ENCODE data around the gene NRBF2. TPM values are rescaled to one million over a fixed set of nuclear protein-coding genes. Genes with fewer than 3 reads are reported as not detected.

NRBF2 gene
- total and polyA plus RNA-seq, 9 donors, result 4.8 to 21.4 (median 12.9) TPM

DNA sequence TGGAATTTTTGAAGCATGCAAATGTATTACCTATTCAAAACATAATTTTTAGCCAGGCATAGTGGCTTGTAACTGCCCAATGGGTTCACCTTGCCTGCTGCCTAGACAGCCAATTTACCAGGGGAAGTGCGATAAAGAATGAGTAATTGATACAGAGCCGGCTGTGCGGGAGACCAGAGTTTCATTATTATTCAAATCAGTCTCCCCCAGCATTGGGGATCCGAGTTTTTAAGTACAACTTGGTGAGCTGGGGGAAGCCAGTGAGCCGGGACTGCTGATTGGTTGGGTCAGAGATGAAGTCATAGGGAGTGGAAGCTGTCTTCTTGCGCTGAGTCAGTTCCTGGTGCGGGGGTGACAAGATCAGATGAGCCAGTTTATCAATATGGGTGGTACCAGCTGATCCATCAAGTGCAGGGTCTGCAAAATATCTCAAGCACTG is 29.1 kb upstream of the NRBF2 start:
- no peak overlapping the region for H3K4me3 ChIP-seq
- no peak for DNase-seq
- H3K27me3 ChIP-seq, result no peaks in the 10 kb centered on the region
- H3K9me3 ChIP-seq, result no peaks in the 10 kb centered on the region
- no peaks in the 10 kb centered on the region for H3K4me1 ChIP-seq (ENCODE audit: insufficient read depth)
- no peaks in the 10 kb centered on the region for H3K36me3 ChIP-seq
- intact Hi-C loops (cut with DNase I), result no loop called here
- WGBS, 3 donors, result 75 to 81% (median 79%) methylated on average over 7 of the region's 7 CpGs
- H3K27ac ChIP-seq, result no peak overlapping the region
- TF ChIP-seq, protein P1, sequence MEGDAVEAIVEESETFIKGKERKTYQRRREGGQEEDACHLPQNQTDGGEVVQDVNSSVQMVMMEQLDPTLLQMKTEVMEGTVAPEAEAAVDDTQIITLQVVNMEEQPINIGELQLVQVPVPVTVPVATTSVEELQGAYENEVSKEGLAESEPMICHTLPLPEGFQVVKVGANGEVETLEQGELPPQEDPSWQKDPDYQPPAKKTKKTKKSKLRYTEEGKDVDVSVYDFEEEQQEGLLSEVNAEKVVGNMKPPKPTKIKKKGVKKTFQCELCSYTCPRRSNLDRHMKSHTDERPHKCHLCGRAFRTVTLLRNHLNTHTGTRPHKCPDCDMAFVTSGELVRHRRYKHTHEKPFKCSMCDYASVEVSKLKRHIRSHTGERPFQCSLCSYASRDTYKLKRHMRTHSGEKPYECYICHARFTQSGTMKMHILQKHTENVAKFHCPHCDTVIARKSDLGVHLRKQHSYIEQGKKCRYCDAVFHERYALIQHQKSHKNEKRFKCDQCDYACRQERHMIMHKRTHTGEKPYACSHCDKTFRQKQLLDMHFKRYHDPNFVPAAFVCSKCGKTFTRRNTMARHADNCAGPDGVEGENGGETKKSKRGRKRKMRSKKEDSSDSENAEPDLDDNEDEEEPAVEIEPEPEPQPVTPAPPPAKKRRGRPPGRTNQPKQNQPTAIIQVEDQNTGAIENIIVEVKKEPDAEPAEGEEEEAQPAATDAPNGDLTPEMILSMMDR (IDR thresholded peaks at IDR 0.05), result no peak
- no peak for TF ChIP-seq POLR2A (IDR thresholded peaks at IDR 0.05)
- TF ChIP-seq EP300 (IDR thresholded peaks at IDR 0.05), result no peak

DNA sequence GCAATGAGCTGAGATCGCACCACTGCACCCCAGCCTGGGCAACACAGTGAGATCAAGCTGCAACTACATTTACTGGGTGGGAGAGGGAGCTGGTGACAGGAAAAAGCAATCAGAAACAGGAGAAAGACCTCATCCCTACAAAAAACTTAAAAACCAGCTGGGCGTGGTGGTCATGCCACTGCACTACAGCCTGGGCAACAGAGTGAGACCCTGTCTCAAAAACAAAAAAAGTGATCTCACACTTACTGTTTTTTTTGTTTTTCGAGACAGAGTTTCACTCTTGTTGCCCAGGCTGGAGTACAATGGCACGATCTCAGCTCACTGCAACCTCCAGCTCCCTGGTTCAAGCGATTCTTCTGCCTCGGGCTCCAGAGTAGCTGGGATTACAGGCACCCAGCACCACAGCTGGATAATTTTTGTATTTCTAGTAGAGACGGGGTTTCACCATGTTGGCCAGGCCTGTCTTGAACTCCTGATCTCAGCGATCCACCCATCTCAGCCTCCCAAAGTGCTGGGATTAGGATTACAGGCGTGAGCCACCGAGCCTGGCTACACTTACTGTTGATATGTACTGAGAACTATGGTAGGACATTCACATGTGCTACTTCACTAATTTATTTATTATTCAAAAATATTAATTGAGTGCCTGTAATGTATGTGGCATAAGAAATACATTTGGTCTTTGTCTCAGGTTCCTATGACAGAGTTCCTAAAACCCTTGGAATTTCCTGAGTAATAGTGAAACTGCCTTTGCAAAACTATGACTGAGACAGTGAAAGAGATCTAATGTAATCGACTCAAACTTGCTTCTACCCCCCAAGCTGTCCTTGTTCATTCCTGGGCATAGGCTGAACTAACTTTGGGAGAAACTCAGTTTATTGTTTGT is 27.7 kb upstream of the NRBF2 start:
- no peaks in the 10 kb centered on the region for H3K27me3 ChIP-seq
- H3K27ac ChIP-seq, result no peak overlapping the region
- TF ChIP-seq EP300 (IDR thresholded peaks at IDR 0.05) (no peak), POLR2A (IDR thresholded peaks at IDR 0.05) (no peak)
- TF ChIP-seq, protein P1 (IDR thresholded peaks at IDR 0.05), result no peak
- H3K36me3 ChIP-seq, result no peaks in the 10 kb centered on the region
- DNase-seq, result no peak
- 84 to 87% (median 85%) methylated on average over 11 of the region's 11 CpGs for WGBS, 3 donors
- H3K9me3 ChIP-seq, result no peaks in the 10 kb centered on the region
- no peaks in the 10 kb centered on the region for H3K4me1 ChIP-seq (ENCODE audit: insufficient read depth)
- no peak overlapping the region for H3K4me3 ChIP-seq
- intact Hi-C loops (cut with DNase I), result no loop called here

DNA sequence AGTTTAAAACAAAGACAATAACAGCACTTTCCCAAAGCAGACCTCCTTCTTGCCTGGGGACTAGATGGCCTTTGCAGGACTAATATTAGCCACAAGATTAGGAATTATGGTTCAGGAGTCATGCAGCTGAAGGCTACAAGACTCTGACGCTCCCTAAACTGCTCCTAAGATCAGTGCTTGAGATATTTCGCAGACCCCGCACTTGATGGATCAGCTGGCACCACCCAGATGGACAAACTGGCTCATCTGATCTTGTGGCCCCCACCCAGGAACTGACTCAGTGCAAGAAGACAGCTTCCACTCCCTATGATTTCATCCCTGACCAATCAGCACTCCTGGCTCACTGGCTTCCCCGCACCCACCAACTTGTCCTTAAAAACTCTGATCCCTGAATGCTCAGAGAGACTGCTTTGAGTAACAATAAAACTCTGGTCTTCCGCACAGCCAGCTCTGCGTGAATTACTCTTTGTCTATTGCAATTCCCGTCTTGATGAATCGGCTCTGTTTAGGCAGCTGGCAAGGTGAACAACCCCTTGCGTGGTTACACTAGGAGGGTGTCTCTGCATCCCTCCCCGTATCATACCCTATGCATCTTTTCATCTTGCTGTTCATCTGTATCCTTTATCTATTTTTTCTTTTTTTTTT is 26.9 kb upstream of the NRBF2 start:
- no peak overlapping the region for H3K27ac ChIP-seq
- 59 to 67% (median 63%) methylated on average over 10 of the region's 10 CpGs for WGBS, 3 donors
- no peaks in the 10 kb centered on the region for H3K9me3 ChIP-seq

DNA sequence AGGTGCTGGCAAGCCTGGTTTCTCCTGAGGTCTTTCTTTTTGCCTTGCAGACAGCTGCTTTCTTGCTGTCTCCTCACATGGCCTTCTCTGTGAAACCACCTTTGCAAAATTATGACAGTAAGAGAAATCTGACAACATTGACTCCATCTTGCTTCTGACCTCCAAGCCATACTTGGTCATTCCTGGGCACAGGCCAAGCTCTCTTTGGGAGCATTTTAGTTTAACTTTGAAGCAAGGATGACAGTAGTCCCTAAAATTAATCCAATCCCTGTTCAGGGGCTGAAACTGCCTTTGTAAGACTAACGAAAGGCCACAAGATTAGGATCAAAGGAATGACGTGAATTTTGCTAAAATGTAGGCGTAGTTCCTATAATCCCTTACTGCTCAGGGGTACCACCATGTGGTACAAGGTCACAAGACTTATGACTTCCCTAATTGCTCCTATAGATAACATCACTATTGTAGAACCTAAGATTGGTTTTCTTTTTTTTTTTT is 25.1 kb upstream of the NRBF2 start:
- intact Hi-C loops (cut with DNase I), result no loop called here
- H3K27ac ChIP-seq, result no peak overlapping the region
- no peaks in the 10 kb centered on the region for H3K9me3 ChIP-seq
- no peaks in the 10 kb centered on the region for H3K27me3 ChIP-seq
- H3K4me1 ChIP-seq (ENCODE audit: insufficient read depth), result no peaks in the 10 kb centered on the region
- H3K36me3 ChIP-seq, result no peaks in the 10 kb centered on the region
- DNase-seq, result no peak
- WGBS, 3 donors, result 60 to 74% (median 60%) methylated on average over 3 of the region's 3 CpGs
- TF ChIP-seq EP300 (IDR thresholded peaks at IDR 0.05) (no peak), POLR2A (IDR thresholded peaks at IDR 0.05) (no peak)
- TF ChIP-seq, protein P1 (IDR thresholded peaks at IDR 0.05), result no peak
- H3K4me3 ChIP-seq, result no peak overlapping the region

More for the DNA sequence above, 26.9 kb upstream of the NRBF2 start:
- no peaks in the 10 kb centered on the region for H3K4me1 ChIP-seq (ENCODE audit: insufficient read depth)
- TF ChIP-seq POLR2A (IDR thresholded peaks at IDR 0.05) (no peak), EP300 (IDR thresholded peaks at IDR 0.05) (no peak)
- TF ChIP-seq, protein P1 (IDR thresholded peaks at IDR 0.05), result no peak
- no peak overlapping the region for H3K4me3 ChIP-seq
- no peak for DNase-seq
- intact Hi-C loops (cut with DNase I), result no loop called here
- H3K36me3 ChIP-seq, result no peaks in the 10 kb centered on the region
- H3K27me3 ChIP-seq, result no peaks in the 10 kb centered on the region

Measured in ovary (tissue), 9 donors.